IMR-90 (cell line): Measurements from ENCODE around the gene POU6F1. TPM values are rescaled to one million over a fixed set of nuclear protein-coding genes. Genes with fewer than 3 reads are reported as not detected.

ENCODE experiments used
- ATAC-seq: fragments of 200-7000 bp; cut with Tn5 transposase; 2 replicates; pipeline ENCODE4 v1.9.1; 2020; ENCODE audit warnings: low read depth, mild to moderate bottlenecking, moderate library complexity
- BruUV-seq: library from RNA; stranded (reverse); fragments of 400-500 nt; replicated peaks from 2 replicates; lab custom pipeline; 2021; lab: Mats Ljungman, UMichigan
- CTCF ChIA-PET: fragments of 300-600 bp; formaldehyde crosslinking; extraction: SDS; loops from one replicate; lab custom pipeline; 2021; ENCODE audit warnings: antibody characterized with exemption; lab: Yijun Ruan, JAX
- POLR2A ChIA-PET: fragments of 300-600 bp; sonication (Branson Sonifier 250); formaldehyde crosslinking; loops from one replicate; lab custom pipeline; 2022; ENCODE audit warnings: antibody characterized with exemption; ENCODE audit not compliant: unreplicated experiment; lab: Charles Lee
- DNase-seq: peaks from one replicate; pipeline ENCODE4 v3.0.0; 2013
- H2AFZ ChIP-seq: replicated peaks from 2 replicates; pipeline ENCODE3; 2013; ENCODE audit warnings: low read length, mild to moderate bottlenecking; ENCODE audit not compliant: poor library complexity
- H2AK5ac ChIP-seq: 2 replicates; pipeline ENCODE4 v1.6.1; 2013; ENCODE audit warnings: low read depth, low read length, inconsistent platforms
- H2AK9ac ChIP-seq: replicated peaks from 2 replicates; pipeline ENCODE3; 2013; ENCODE audit warnings: mild to moderate bottlenecking, low read depth, low read length, moderate library complexity; ENCODE audit not compliant: poor library complexity
- H2BK120ac ChIP-seq: 2 replicates; pipeline ENCODE4 v1.6.1; 2013; ENCODE audit warnings: low read depth, low read length, inconsistent platforms
- H2BK15ac ChIP-seq: 3 replicates; pipeline ENCODE4 v1.6.1; 2013; ENCODE audit warnings: low read depth, low read length, inconsistent platforms
- H2BK20ac ChIP-seq: 2 replicates; pipeline ENCODE4 v1.6.1; 2013; ENCODE audit warnings: low read depth, mild to moderate bottlenecking, inconsistent platforms, low read length, moderate library complexity
- H2BK5ac ChIP-seq: 2 replicates; pipeline ENCODE4 v1.6.1; 2013; ENCODE audit warnings: mild to moderate bottlenecking, low read depth, low read length, inconsistent platforms; ENCODE audit not compliant: poor library complexity, severe bottlenecking
- H3K14ac ChIP-seq: replicated peaks from 2 replicates; pipeline ENCODE4 v1.6.1; 2013; ENCODE audit warnings: low read depth, low read length, inconsistent platforms
- H3K18ac ChIP-seq: 2 replicates; pipeline ENCODE4 v1.6.1; 2013; ENCODE audit warnings: low read depth, low read length, control low read depth
- H3K23ac ChIP-seq: 2 replicates; pipeline ENCODE4 v1.6.1; 2013; ENCODE audit warnings: low read depth, low read length, inconsistent platforms
- H3K27ac ChIP-seq: 2 replicates; pipeline ENCODE4 v1.5.1; 2013; ENCODE audit warnings: mild to moderate bottlenecking, control low read depth, low read length; ENCODE audit not compliant: insufficient read depth
- H3K27me3 ChIP-seq: 2 replicates; pipeline ENCODE4 v1.6.1; 2013; ENCODE audit warnings: low read length; ENCODE audit not compliant: control insufficient read depth, insufficient read depth
- H3K36me3 ChIP-seq: 2 replicates; pipeline ENCODE4 v1.6.1; 2013; ENCODE audit warnings: low read length, mixed read lengths; ENCODE audit not compliant: control insufficient read depth, insufficient read depth
- H3K4ac ChIP-seq: 2 replicates; pipeline ENCODE4 v1.6.1; 2013; ENCODE audit warnings: low read depth, low read length, inconsistent platforms
- H3K4me1 ChIP-seq: 2 replicates; pipeline ENCODE4 v1.6.1; 2013; ENCODE audit warnings: low read length, mixed read lengths; ENCODE audit not compliant: control insufficient read depth, insufficient read depth
- H3K4me2 ChIP-seq: 2 replicates; pipeline ENCODE4 v1.6.1; 2013; ENCODE audit warnings: low read depth, mild to moderate bottlenecking, control low read depth, low read length, moderate library complexity
- H3K4me3 ChIP-seq: 2 replicates; pipeline ENCODE4 v1.5.1; 2013; ENCODE audit warnings: low read depth, mild to moderate bottlenecking, control low read depth, low read length, moderate library complexity; ENCODE audit not compliant: insufficient read depth
- H3K56ac ChIP-seq: 2 replicates; pipeline ENCODE4 v1.6.1; 2013; ENCODE audit warnings: low read length, inconsistent platforms; ENCODE audit not compliant: insufficient read depth; ENCODE audit errors: extremely low read depth
- H3K79me1 ChIP-seq, 2 experiments: 2 replicates each; pipeline ENCODE4 v1.6.1; 2013; ENCODE audit warnings: low read length in 2 of 2, inconsistent platforms in 1 of 2, low read depth in 1 of 2
- H3K9ac ChIP-seq: 2 replicates; pipeline ENCODE4 v1.6.1; 2013; ENCODE audit warnings: low read depth, low read length, control low read depth
- H3K9me1 ChIP-seq: 2 replicates; pipeline ENCODE4 v1.6.1; 2013; ENCODE audit warnings: low read length, inconsistent platforms; ENCODE audit not compliant: insufficient read depth
- H3K9me3 ChIP-seq: 2 replicates; pipeline ENCODE4 v1.6.1; 2013; ENCODE audit warnings: low read length; ENCODE audit not compliant: control insufficient read depth, insufficient read depth
- H4K20me1 ChIP-seq: 2 replicates; pipeline ENCODE4 v1.6.1; 2013; ENCODE audit warnings: low read length, inconsistent platforms; ENCODE audit not compliant: insufficient read depth
- H4K5ac ChIP-seq: 2 replicates; pipeline ENCODE4 v1.6.1; 2013; ENCODE audit warnings: mild to moderate bottlenecking, low read depth, low read length, control low read depth
- H4K8ac ChIP-seq, 2 experiments: 2 replicates each; pipeline ENCODE4 v1.6.1; 2013; ENCODE audit warnings: low read depth in 2 of 2, low read length in 2 of 2, control low read depth in 1 of 2, inconsistent platforms in 1 of 2
- H4K91ac ChIP-seq: 2 replicates; pipeline ENCODE4 v1.6.1; 2013; ENCODE audit warnings: low read depth, low read length, inconsistent platforms; ENCODE audit not compliant: insufficient read depth
- BHLHE40 ChIP-seq: fragments of 150-350 bp; IDR thresholded peaks from 2 replicates; pipeline ENCODE4 v1.6.1; 2016; ENCODE audit warnings: mild to moderate bottlenecking, low read depth, low read length
- CEBPB ChIP-seq: IDR thresholded peaks from 2 replicates; pipeline ENCODE4 v1.6.1; 2012; ENCODE audit warnings: low read depth, low read length, improper control_type of control experiment
- FOS ChIP-seq: fragments of 150-350 bp; IDR thresholded peaks from 2 replicates; pipeline ENCODE4 v1.6.1; 2016; ENCODE audit warnings: low read depth, low read length
- MAFK ChIP-seq: IDR thresholded peaks from 2 replicates; pipeline ENCODE4 v1.6.1; 2012; ENCODE audit warnings: low read depth, low read length, improper control_type of control experiment
- MAZ ChIP-seq: IDR thresholded peaks from 2 replicates; pipeline ENCODE4 v1.6.1; 2012; ENCODE audit warnings: low read depth, mild to moderate bottlenecking, low read length, improper control_type of control experiment, moderate library complexity, borderline replicate concordance
- MXI1 ChIP-seq: IDR thresholded peaks from 2 replicates; pipeline ENCODE4 v1.6.1; 2012; ENCODE audit warnings: low read depth, mild to moderate bottlenecking, low read length, moderate library complexity, borderline replicate concordance
- NFE2L2 ChIP-seq: fragments of 150-350 bp; IDR thresholded peaks from 2 replicates; pipeline ENCODE4 v1.6.1; 2016; ENCODE audit warnings: low read depth, mild to moderate bottlenecking, low read length
- POLR2A ChIP-seq: IDR thresholded peaks from 2 replicates; pipeline ENCODE4 v1.6.1; 2012; ENCODE audit warnings: mild to moderate bottlenecking, low read depth, low read length
- RAD21 ChIP-seq: IDR thresholded peaks from 2 replicates; pipeline ENCODE4 v1.6.1; 2012; ENCODE audit warnings: low read length, improper control_type of control experiment
- RCOR1 ChIP-seq: IDR thresholded peaks from 2 replicates; pipeline ENCODE4 v1.6.1; 2012; ENCODE audit warnings: mild to moderate bottlenecking, low read length, improper control_type of control experiment; ENCODE audit not compliant: insufficient replicate concordance
- SMC3 ChIP-seq: fragments of 150-350 bp; IDR thresholded peaks from 2 replicates; pipeline ENCODE4 v1.6.1; 2016; ENCODE audit warnings: low read depth, mild to moderate bottlenecking, antibody characterized with exemption, low read length, moderate library complexity
- WGBS, 2 experiments: methylation state at CpG; one replicate each; pipeline versions ENCODE4 v1.1.5 to v1.1.7; 2013; ENCODE audit warnings: missing lambda C conversion rate in 2 of 2; ENCODE audit not compliant: insufficient read length in 1 of 2; ENCODE audit errors: extremely low coverage in 2 of 2; 5-methylcytosine and 5-hydroxymethylcytosine counted together
- dilution Hi-C: fragments of 300-500 bp; cut with HindIII; formaldehyde crosslinking; loops from one replicate; pipeline ENCODE4 v1.14.3; 2018; ENCODE audit warnings: low sequenced_read_pairs; ENCODE audit not compliant: unreplicated experiment
- in situ Hi-C: fragments of 300-500 bp; cut with MboI; formaldehyde crosslinking; loops from 3 replicates; pipeline ENCODE4 v1.14.3; 2019; ENCODE audit warnings: low sequenced_read_pairs, inconsistent platforms, mixed read lengths
- intact Hi-C: fragments of 100-400 bp; cut with micrococcal nuclease; formaldehyde crosslinking; loops from 2 replicates; pipeline ENCODE4 v1.10.0; 2022
- polyA plus RNA-seq, 3 experiments: library from polyadenylated mRNA; depleted of rRNA; stranded (reverse); fragments of >200 nt; gene quantifications; 2 replicates each; pipeline ENCODE4 v1.2.3, GENCODE V29; 2012; ENCODE audit warnings: low replicate concordance in 1 of 3
- total RNA-seq: library from RNA; depleted of rRNA; stranded (reverse); fragments of >200 nt; gene quantifications from 2 replicates; pipeline ENCODE4 v1.2.3, GENCODE V29; 2012
- TF ChIP-seq, protein P1 (sequence below): conservative IDR thresholded peaks from 2 replicates; pipeline ENCODE4 v1.5.1; 2012; ENCODE audit warnings: mild to moderate bottlenecking, low read depth, low read length, improper control_type of control experiment
- TF ChIP-seq, protein P2 (sequence below): fragments of 150-350 bp; IDR thresholded peaks from 2 replicates; pipeline ENCODE4 v1.6.1; 2016; ENCODE audit warnings: low read depth, mild to moderate bottlenecking, low read length, moderate library complexity, borderline replicate concordance
- TF ChIP-seq, protein P3 (sequence below): fragments of 150-350 bp; IDR thresholded peaks from 2 replicates; pipeline ENCODE4 v1.6.1; 2017; ENCODE audit warnings: mild to moderate bottlenecking, antibody characterized with exemption, low read length, low read depth

POU6F1 gene
- total and polyA plus RNA-seq, 2 of the 4 experiments (the other 2 are of a cell fraction), result 0.90 to 3.6 TPM

DNA sequence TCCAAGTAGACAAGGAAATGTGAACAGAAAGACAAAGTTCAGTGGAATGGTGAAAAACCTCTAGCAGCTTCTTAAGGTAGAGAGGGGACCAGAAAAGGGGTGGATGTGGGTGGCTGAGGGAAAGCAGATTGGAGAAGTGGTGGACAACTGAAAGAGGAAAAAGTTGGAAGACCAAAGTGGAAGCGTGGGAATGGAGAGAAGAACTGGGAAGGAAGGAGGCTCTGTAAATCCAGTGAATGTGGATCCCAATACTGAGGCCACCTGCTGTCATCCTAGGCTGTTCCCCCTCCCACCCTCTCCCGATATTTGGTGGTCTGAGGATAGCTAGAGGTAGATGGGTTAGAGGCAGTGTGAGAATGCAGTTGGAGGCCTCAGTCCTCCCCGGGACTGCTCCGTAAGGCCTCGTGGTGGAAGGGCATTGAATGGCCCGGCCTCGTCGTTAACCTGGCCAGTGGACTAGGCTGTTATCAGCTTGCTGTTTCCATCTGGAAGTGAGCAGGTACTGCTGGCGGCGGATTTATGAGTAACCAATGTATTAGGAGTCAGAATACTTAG lies 822 bp upstream of the POU6F1 start:
- ChIA-PET CTCF (interaction anchor here (0.6 kb wide), 1 partner anchor 120 kb away, joined by 3 read pairs; no protein-coding TSS in a partner anchor), POLR2A (interaction anchor here (0.6 kb wide), 1 partner anchor 11 kb away, joined by 3 read pairs; no protein-coding TSS in a partner anchor)
- Histone ChIP-seq H3K27me3 (no peaks in the 10 kb centered on the region), H2AK9ac (peak overlapping the region; percentile 59), H2AK5ac (peak overlapping the region; percentile 87), H2BK5ac (peak overlapping the region; percentile 85), H4K20me1 (no peaks in the 10 kb centered on the region), H4K5ac (peak overlapping the region; percentile 74), H3K56ac (peak overlapping the region; percentile 57), H3K4ac (peak overlapping the region; percentile 97), H3K9ac (peak overlapping the region; percentile 85), H2AFZ (peak overlapping the region; percentile 98), H3K27ac (peak overlapping the region; percentile 82), H3K36me3 (0 out of 2 replicates have a peak, but pooled peaks cover 1% of the 10 kb centered on the region), H3K79me1 (peaks cover 14 to 27% of the 10 kb centered on the region in 2 experiments; a peak in 3 of 4 replicates), H2BK20ac (0 out of 2 replicates have a peak overlapping the region, but pooled peaks have one; percentile 84), H3K14ac (peak overlapping the region; percentile 94), H4K91ac (peak overlapping the region; percentile 92), H3K23ac (peak overlapping the region; percentile 96), H2BK15ac (peak overlapping the region; percentile 87; the same call in 2 of the 3 replicates), H4K8ac (peak overlapping the region; percentile 95 to 98), H3K18ac (peak overlapping the region; percentile 90; the same call in 1 of the 2 replicates), H3K9me3 (no peaks in the 10 kb centered on the region), H3K9me1 (peaks cover 9% of the 10 kb centered on the region), H3K4me2 (peak overlapping the region; percentile 98), H3K4me1 (peaks cover 4% of the 10 kb centered on the region), H2BK120ac (peak overlapping the region; percentile 92), H3K4me3 (peak overlapping the region; percentile 77)
- no TSS peak for BruUV-seq
- no peak for TF ChIP-seq MAZ
- TF ChIP-seq MAFK, result no peak
- no peak for TF ChIP-seq MXI1
- no peak for TF ChIP-seq SMC3
- TF ChIP-seq POLR2A, result no peak
- TF ChIP-seq, protein P1, sequence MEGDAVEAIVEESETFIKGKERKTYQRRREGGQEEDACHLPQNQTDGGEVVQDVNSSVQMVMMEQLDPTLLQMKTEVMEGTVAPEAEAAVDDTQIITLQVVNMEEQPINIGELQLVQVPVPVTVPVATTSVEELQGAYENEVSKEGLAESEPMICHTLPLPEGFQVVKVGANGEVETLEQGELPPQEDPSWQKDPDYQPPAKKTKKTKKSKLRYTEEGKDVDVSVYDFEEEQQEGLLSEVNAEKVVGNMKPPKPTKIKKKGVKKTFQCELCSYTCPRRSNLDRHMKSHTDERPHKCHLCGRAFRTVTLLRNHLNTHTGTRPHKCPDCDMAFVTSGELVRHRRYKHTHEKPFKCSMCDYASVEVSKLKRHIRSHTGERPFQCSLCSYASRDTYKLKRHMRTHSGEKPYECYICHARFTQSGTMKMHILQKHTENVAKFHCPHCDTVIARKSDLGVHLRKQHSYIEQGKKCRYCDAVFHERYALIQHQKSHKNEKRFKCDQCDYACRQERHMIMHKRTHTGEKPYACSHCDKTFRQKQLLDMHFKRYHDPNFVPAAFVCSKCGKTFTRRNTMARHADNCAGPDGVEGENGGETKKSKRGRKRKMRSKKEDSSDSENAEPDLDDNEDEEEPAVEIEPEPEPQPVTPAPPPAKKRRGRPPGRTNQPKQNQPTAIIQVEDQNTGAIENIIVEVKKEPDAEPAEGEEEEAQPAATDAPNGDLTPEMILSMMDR, result no peak
- TF ChIP-seq RAD21, result no peak
- TF ChIP-seq CEBPB, result no peak
- no peak for TF ChIP-seq BHLHE40
- no peak for TF ChIP-seq RCOR1
- TF ChIP-seq FOS, result no peak
- TF ChIP-seq, protein P2, sequence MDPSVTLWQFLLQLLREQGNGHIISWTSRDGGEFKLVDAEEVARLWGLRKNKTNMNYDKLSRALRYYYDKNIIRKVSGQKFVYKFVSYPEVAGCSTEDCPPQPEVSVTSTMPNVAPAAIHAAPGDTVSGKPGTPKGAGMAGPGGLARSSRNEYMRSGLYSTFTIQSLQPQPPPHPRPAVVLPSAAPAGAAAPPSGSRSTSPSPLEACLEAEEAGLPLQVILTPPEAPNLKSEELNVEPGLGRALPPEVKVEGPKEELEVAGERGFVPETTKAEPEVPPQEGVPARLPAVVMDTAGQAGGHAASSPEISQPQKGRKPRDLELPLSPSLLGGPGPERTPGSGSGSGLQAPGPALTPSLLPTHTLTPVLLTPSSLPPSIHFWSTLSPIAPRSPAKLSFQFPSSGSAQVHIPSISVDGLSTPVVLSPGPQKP, result no peak
- TF ChIP-seq NFE2L2, result no peak
- TF ChIP-seq, protein P3, sequence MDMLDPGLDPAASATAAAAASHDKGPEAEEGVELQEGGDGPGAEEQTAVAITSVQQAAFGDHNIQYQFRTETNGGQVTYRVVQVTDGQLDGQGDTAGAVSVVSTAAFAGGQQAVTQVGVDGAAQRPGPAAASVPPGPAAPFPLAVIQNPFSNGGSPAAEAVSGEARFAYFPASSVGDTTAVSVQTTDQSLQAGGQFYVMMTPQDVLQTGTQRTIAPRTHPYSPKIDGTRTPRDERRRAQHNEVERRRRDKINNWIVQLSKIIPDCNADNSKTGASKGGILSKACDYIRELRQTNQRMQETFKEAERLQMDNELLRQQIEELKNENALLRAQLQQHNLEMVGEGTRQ, result no peak
- DNase-seq, result no peak
- dilution Hi-C loops, result no loop called here
- in situ Hi-C loops, result no loop called here
- ATAC-seq, result no peak
- WGBS, 2 experiments, result no CpG with 5 or more reads among the region's 10 CpGs
- intact Hi-C loops, result no loop called here
